Keratinocyte (primary cell): ENCODE data around the gene ABCA3. TPM values are rescaled to one million over a fixed set of nuclear protein-coding genes. Genes with fewer than 3 reads are reported as not detected.
"Not testable (repeated sequence)": the region's sequence is repeated elsewhere in the genome, so short reads cannot be mapped to it uniquely, and the experiment has no call there.

ENCODE experiments used
- DNase-seq: peaks from one replicate; pipeline ENCODE4 v3.0.0-alpha.2; 2011; ENCODE audit warnings: low read depth, missing footprints, low spot score
- FAIRE-seq: peaks from 2 replicates; lab custom pipeline; 2011; peaks lifted over from hg19 to GRCh38; lab: Jason Lieb, UNC
- H2AFZ ChIP-seq: 2 replicates; pipeline ENCODE4 v1.6.0; 2012; ENCODE audit warnings: low read length, control low read depth, inconsistent platforms; ENCODE audit not compliant: control insufficient read depth
- H3K27ac ChIP-seq: 2 replicates; pipeline ENCODE4 v1.5.1; 2011; ENCODE audit warnings: low read length; ENCODE audit not compliant: control insufficient read depth, insufficient read depth
- H3K27me3 ChIP-seq: 3 replicates; pipeline ENCODE4 v1.6.0; 2011; ENCODE audit warnings: low read length; ENCODE audit not compliant: control insufficient read depth, insufficient read depth; ENCODE audit errors: extremely low read depth
- H3K36me3 ChIP-seq, 2 experiments: 2 replicates in 1 of 2; 3 replicates in 1 of 2; pipeline ENCODE4 v1.5.1; 2011; ENCODE audit warnings: low read length in 2 of 2, mild to moderate bottlenecking in 1 of 2; ENCODE audit not compliant: control insufficient read depth in 2 of 2, insufficient read depth in 2 of 2; ENCODE audit errors: extremely low read depth in 1 of 2
- H3K4me1 ChIP-seq: 3 replicates; pipeline ENCODE4 v1.5.1; 2011; ENCODE audit warnings: low read length; ENCODE audit not compliant: control insufficient read depth, insufficient read depth; ENCODE audit errors: extremely low read depth
- H3K4me2 ChIP-seq: 3 replicates; pipeline ENCODE4 v1.6.0; 2011; ENCODE audit warnings: low read depth, low read length; ENCODE audit not compliant: control insufficient read depth, insufficient read depth; ENCODE audit errors: extremely low read depth
- H3K4me3 ChIP-seq, 3 experiments: fragments of 200-600 bp in 1 of 3; sonication (generic) in 1 of 3; 2 replicates in 2 of 3; 3 replicates in 1 of 3; pipeline ENCODE4 v1.5.1; 2011 to 2016; ENCODE audit warnings: low read length in 3 of 3, mild to moderate bottlenecking in 3 of 3, control low read depth in 2 of 3, inconsistent platforms in 1 of 3, low read depth in 1 of 3, mixed read lengths in 1 of 3, mixed run types in 1 of 3, moderate library complexity in 1 of 3; ENCODE audit not compliant: control insufficient read depth in 2 of 3, insufficient read depth in 2 of 3; ENCODE audit errors: extremely low read depth in 1 of 3
- H3K79me2 ChIP-seq: 2 replicates; pipeline ENCODE4 v1.6.0; 2012; ENCODE audit warnings: low read length; ENCODE audit not compliant: control insufficient read depth, insufficient read depth
- H3K9ac ChIP-seq: 3 replicates; pipeline ENCODE4 v1.6.0; 2011; ENCODE audit warnings: low read length; ENCODE audit not compliant: control insufficient read depth, insufficient read depth; ENCODE audit errors: extremely low read depth
- H3K9me1 ChIP-seq: 3 replicates; pipeline ENCODE4 v1.6.0; 2011; ENCODE audit warnings: low read length; ENCODE audit not compliant: control insufficient read depth, insufficient read depth; ENCODE audit errors: extremely low read depth
- H3K9me3 ChIP-seq: 2 replicates; pipeline ENCODE4 v1.5.1; 2012; ENCODE audit warnings: low read depth, low read length; ENCODE audit not compliant: control insufficient read depth
- H4K20me1 ChIP-seq: 3 replicates; pipeline ENCODE4 v1.6.0; 2011; ENCODE audit warnings: low read length; ENCODE audit not compliant: control insufficient read depth, insufficient read depth; ENCODE audit errors: extremely low read depth
- CTCF ChIP-seq, 3 experiments: IDR thresholded peaks in 1 of 3; conservative IDR thresholded peaks in 1 of 3; optimal IDR thresholded peaks in 1 of 3; 2 replicates in 2 of 3; 3 replicates in 1 of 3; pipeline versions ENCODE3 to v1.5.1; 2011; ENCODE audit warnings: low read length in 3 of 3, mild to moderate bottlenecking in 3 of 3, moderate library complexity in 2 of 3, control low read depth in 1 of 3, inconsistent platforms in 1 of 3; ENCODE audit not compliant: insufficient read depth in 2 of 3; ENCODE audit errors: extremely low read depth in 1 of 3
- EZH2 ChIP-seq: IDR thresholded peaks from one replicate; pipeline ENCODE4 v1.6.1; 2012; ENCODE audit warnings: inconsistent platforms, mild to moderate bottlenecking, low read length, moderate library complexity
- dilution Hi-C: fragments of 300-500 bp; cut with MboI; formaldehyde crosslinking; loops from one replicate; pipeline ENCODE4 v1.7.0; 2020; ENCODE audit warnings: low sequenced_read_pairs; ENCODE audit not compliant: extremely low pct_ligation_motif_present
- polyA plus RNA-seq, 5 experiments: library from polyadenylated mRNA; depleted of rRNA in 3 of 5; stranded (reverse) in 3 of 5; stranded (forward) in 1 of 5; unstranded in 1 of 5; fragments of >200 nt; gene quantifications; 1 replicate in 1 of 5; 2 replicates in 3 of 5; 3 replicates in 1 of 5; pipeline versions ENCODE4 v1.2.1 to v1.2.3, GENCODE V29; 2011 to 2012; ENCODE audit warnings: missing spikeins in 2 of 5, low read depth in 1 of 5, low replicate concordance in 1 of 5

The ABCA3 gene
- polyA plus RNA-seq, 1 donor (not counting 4 experiments of a cell fraction or from before 2014, with no cell fraction given): 0.08 TPM

DNA sequence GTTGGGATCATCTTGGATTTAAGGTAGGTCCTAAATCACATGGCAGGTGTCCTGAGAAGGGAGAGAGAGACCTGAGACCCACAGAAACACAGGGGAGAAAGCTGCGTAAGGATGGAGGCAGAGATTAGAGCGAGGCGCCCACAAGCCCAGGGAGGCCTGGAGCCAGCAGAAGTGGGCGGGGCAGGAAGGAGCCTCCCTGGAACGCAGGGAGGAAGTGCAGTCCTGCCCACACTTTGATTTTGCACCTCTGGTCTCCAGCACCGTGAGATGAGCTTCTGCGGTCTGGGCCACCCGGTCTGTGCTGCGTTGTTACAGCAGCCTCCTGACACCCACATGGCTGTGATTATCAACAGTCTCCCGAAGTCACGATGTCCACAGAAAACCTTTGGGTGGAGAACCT, 97.9 kb downstream of the ABCA3 start:
- H3K4me1 ChIP-seq: peaks cover 3% of the 10 kb centered on the region
- DNase-seq: no peak
- H3K9ac ChIP-seq: no peak overlapping the region
- dilution Hi-C loops: no loop called here
- H3K4me3 ChIP-seq: no peak overlapping the region
- peaks cover 20 to 24% of the 10 kb centered on the region in 2 experiments for H3K36me3 ChIP-seq
- no peak for FAIRE-seq
- no peak overlapping the region for H2AFZ ChIP-seq
- H3K79me2 ChIP-seq: no peaks in the 10 kb centered on the region
- TF ChIP-seq CTCF (optimal IDR thresholded peaks at IDR 0.05 in 1 of 3, IDR thresholded peaks at IDR 0.05 in 1 of 3, conservative IDR thresholded peaks at IDR 0.05 in 1 of 3; ENCODE audit: extremely low read depth in 1 of 3, insufficient read depth in 2 of 3, low read length in 3 of 3): no peak
- no peak for TF ChIP-seq EZH2
- no peak overlapping the region for H3K4me2 ChIP-seq
- H3K27me3 ChIP-seq: peaks cover 10% of the 10 kb centered on the region
- no peaks in the 10 kb centered on the region for H3K9me3 ChIP-seq
- no peaks in the 10 kb centered on the region for H3K9me1 ChIP-seq
- H4K20me1 ChIP-seq: no peaks in the 10 kb centered on the region
- H3K27ac ChIP-seq: no peak overlapping the region

DNA sequence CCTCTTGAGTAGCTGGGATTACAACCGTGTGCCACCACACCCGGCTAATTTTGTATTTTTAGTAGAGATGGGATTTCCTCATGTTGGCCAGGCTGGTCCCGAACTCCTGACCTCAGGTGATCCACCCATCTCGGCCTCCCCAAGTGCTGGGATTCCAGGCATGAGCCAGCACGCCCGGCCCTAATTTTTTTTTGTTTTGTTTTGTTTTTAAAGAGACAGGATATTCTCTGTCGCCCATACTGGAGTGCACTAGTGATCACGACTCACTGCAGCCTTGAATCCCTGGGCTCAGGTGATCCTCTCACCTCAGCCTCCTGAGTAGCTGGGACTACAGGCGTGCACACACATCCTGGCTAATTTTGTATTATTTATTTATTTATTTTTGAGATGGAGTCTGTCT, 100.2 kb downstream of the ABCA3 start:
- H3K27ac ChIP-seq, H3K4me3 ChIP-seq, dilution Hi-C loops, H4K20me1 ChIP-seq, H3K9me1 ChIP-seq, H3K4me2 ChIP-seq, H2AFZ ChIP-seq, FAIRE-seq, H3K79me2 ChIP-seq, DNase-seq, H3K9me3 ChIP-seq, H3K9ac ChIP-seq, H3K4me1 ChIP-seq: not testable (repeated sequence)
- H3K27me3 ChIP-seq: peaks cover 32% of the 10 kb centered on the region
- H3K36me3 ChIP-seq: peaks cover 11 to 15% of the 10 kb centered on the region in 2 experiments
